C4-2B (cell line): ENCODE measurements around the gene CSNK1D.

ENCODE experiments used
- ZFX ChIP-seq: fragments of 450-650 bp; IDR thresholded peaks from 2 replicates; pipeline ENCODE4 v1.6.1; 2017
- TF ChIP-seq, protein P1 (sequence below): fragments of 450-650 bp; conservative IDR thresholded peaks from 2 replicates; pipeline ENCODE4 v1.5.1; 2017; ENCODE audit warnings: mild to moderate bottlenecking

DNA sequence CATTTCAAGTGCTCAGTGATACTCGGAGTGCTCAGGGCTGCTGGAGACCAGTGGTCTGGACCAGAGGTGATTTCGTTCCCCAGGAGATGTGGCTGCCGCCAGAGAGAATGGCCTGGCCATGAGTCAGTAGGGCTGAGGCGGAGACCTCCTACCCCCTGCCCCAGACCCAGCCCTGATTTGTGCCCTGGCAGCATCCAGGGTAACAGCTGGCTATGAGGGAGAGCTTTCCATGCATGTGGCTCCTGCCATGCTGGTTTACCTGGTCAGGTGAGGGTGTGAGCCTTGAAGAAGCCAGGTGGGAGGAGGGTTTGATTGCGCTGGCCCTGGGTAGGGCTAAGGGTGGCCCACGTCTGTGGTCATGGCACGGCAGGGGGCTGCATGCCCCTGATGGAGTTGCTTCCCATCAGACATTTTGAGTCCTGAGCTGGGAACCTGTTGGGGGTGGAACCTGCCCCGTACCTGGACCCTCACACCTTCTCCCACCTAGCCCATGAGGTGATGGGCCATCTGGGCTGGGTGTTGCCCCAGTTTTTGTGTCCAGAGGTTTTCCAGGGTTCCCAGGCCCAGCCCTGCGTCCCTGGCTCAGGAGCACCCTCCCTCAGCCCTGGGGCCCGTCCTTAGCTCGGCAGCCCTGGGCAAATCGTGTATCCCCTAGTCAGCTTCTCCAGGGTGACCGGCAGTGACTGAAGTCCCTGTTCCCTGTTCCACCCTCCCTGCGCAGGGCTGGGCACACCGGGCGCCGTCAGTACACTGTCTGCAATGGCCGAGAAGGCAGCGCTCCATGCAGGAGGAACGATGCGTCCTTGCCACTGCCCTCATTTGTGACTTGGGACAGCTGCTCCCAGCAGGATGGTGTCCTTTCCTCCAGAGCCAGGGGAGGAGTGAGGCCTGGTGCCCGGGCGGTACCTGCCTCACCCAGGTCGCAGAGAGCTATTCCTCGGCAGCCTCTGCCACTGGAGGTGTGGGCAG, 9.0 kb upstream of the CSNK1D start:
- TF ChIP-seq, protein P1, sequence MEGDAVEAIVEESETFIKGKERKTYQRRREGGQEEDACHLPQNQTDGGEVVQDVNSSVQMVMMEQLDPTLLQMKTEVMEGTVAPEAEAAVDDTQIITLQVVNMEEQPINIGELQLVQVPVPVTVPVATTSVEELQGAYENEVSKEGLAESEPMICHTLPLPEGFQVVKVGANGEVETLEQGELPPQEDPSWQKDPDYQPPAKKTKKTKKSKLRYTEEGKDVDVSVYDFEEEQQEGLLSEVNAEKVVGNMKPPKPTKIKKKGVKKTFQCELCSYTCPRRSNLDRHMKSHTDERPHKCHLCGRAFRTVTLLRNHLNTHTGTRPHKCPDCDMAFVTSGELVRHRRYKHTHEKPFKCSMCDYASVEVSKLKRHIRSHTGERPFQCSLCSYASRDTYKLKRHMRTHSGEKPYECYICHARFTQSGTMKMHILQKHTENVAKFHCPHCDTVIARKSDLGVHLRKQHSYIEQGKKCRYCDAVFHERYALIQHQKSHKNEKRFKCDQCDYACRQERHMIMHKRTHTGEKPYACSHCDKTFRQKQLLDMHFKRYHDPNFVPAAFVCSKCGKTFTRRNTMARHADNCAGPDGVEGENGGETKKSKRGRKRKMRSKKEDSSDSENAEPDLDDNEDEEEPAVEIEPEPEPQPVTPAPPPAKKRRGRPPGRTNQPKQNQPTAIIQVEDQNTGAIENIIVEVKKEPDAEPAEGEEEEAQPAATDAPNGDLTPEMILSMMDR: no peak
- no peak for TF ChIP-seq ZFX
